Measurements from ENCODE around the gene NETO2.

NETO2 gene

DNA sequence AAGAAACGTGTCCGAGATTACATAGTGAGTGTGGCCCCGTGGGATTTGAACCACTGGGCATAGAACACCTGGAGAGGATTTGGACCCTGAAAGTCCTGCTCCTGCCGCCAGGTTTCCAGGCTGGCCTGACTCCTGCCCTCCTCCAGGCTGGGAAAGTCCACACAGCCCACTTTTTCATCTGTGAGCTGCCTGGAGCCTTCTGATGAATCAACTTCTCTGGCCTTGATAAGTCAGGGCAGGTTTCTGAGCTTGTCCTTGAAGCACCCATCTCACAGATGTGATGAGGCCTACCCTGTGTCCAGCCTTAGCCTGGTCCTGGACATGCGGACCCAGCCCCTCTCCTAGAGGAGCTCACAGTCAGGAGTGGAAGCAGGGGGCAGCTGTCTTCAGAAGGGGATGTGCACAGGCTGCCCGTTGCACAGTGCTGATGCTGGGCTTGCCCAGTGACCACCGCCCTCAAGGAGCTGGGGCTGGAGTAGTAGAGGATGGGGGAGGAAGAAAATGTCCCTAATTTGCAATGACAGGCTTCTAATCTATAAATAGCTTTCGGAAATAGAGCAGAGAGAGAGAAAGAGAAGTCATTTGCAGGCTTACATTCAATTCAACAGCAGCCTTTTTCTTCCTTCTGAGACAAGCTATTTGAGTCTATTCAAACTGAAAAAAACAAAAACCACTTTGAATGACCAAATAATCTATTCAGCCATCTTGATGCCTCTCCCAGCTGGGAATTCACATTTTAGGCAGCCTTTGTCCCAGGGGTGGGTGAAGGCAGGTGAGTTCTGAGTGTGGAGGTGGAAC is 96.8 kb downstream of the NETO2 start:
- TF ChIP-seq ZNF391 (tag by site-specific recombination; IDR thresholded peaks at IDR 0.05; ENCODE audit: borderline replicate concordance, low read depth) (no peak), GLI2 (tag by site-specific recombination; IDR thresholded peaks at IDR 0.05; ENCODE audit: borderline replicate concordance, low read depth) (no peak), ZSCAN5A (tag by site-specific recombination; IDR thresholded peaks at IDR 0.05) (no peak), ZNF133 (tag by site-specific recombination; IDR thresholded peaks at IDR 0.05) (no peak), EGR2 (tag by site-specific recombination; IDR thresholded peaks at IDR 0.05; ENCODE audit: low read depth) (no peak), ZNF433 (tag by site-specific recombination; IDR thresholded peaks at IDR 0.05; ENCODE audit: low read depth) (no peak), ZNF174 (tag by site-specific recombination; IDR thresholded peaks at IDR 0.05) (no peak), ZBTB1 (tag by site-specific recombination; IDR thresholded peaks at IDR 0.05) (no peak), ZNF16 (tag by site-specific recombination; IDR thresholded peaks at IDR 0.05; ENCODE audit: low read depth) (no peak), ZNF354C (tag by site-specific recombination; IDR thresholded peaks at IDR 0.05; ENCODE audit: borderline replicate concordance, low read depth) (no peak), SP2 (tag by site-specific recombination; IDR thresholded peaks at IDR 0.05) (no peak), ZNF658 (tag by site-specific recombination; IDR thresholded peaks at IDR 0.05) (no peak), PRDM1 (tag by site-specific recombination; IDR thresholded peaks at IDR 0.05) (no peak), ZNF837 (tag by site-specific recombination; IDR thresholded peaks at IDR 0.05) (no peak)
- TF ChIP-seq, protein P1, sequence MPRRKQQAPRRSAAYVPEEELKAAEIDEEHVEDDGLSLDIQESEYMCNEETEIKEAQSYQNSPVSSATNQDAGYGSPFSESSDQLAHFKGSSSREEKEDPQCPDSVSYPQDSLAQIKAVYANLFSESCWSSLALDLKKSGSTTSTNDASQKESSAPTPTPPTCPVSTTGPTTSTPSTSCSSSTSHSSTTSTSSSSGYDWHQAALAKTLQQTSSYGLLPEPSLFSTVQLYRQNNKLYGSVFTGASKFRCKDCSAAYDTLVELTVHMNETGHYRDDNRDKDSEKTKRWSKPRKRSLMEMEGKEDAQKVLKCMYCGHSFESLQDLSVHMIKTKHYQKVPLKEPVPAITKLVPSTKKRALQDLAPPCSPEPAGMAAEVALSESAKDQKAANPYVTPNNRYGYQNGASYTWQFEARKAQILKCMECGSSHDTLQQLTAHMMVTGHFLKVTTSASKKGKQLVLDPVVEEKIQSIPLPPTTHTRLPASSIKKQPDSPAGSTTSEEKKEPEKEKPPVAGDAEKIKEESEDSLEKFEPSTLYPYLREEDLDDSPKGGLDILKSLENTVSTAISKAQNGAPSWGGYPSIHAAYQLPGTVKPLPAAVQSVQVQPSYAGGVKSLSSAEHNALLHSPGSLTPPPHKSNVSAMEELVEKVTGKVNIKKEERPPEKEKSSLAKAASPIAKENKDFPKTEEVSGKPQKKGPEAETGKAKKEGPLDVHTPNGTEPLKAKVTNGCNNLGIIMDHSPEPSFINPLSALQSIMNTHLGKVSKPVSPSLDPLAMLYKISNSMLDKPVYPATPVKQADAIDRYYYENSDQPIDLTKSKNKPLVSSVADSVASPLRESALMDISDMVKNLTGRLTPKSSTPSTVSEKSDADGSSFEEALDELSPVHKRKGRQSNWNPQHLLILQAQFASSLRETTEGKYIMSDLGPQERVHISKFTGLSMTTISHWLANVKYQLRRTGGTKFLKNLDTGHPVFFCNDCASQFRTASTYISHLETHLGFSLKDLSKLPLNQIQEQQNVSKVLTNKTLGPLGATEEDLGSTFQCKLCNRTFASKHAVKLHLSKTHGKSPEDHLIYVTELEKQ (tag by site-specific recombination; IDR thresholded peaks at IDR 0.05; ENCODE audit: borderline replicate concordance), result no peak
- Histone ChIP-seq H3K36me3 (ENCODE audit: control insufficient read depth in 2 of 2, insufficient read depth in 1 of 2, low read length in 2 of 2) (no peaks in the 10 kb centered on the region), H3K4me3 (ENCODE audit: low read depth, low read length) (no peak overlapping the region), H3K9me3 (ENCODE audit: control insufficient read depth, insufficient read depth, low read depth, low read length) (no peaks in the 10 kb centered on the region), H3K4me1 (ENCODE audit: control insufficient read depth, insufficient read depth, low read length) (0 out of 2 replicates have a peak, but pooled peaks cover 3% of the 10 kb centered on the region), H3K27ac (ENCODE audit: extremely low read depth, low read depth, low read length) (no peak overlapping the region)
- CTCF ChIA-PET, result interaction anchor here (0.7 to 4.3 kb wide), 4 partner anchors 9 to 1597 kb away, joined by 3 to 20 read pairs (median 4); no protein-coding TSS in a partner anchor
- POLR2A ChIA-PET, result no interaction called here

- POLR2A ChIA-PET, result no interaction called here
- Histone ChIP-seq H3K4me3 (ENCODE audit: low read depth, low read length) (no peak overlapping the region), H3K36me3 (ENCODE audit: control insufficient read depth in 2 of 2, insufficient read depth in 1 of 2, low read length in 2 of 2) (no peaks in the 10 kb centered on the region), H3K27ac (ENCODE audit: extremely low read depth, low read depth, low read length) (no peak overlapping the region), H3K4me1 (ENCODE audit: control insufficient read depth, insufficient read depth, low read length) (0 out of 2 replicates have a peak, but pooled peaks cover 3% of the 10 kb centered on the region), H3K9me3 (ENCODE audit: control insufficient read depth, insufficient read depth, low read depth, low read length) (no peaks in the 10 kb centered on the region)
- no peak for TF ChIP-seq ZFP3 (tag by site-specific recombination; IDR thresholded peaks at IDR 0.05; ENCODE audit: low read depth)
- no peak for TF ChIP-seq ZNF221 (tag by site-specific recombination; IDR thresholded peaks at IDR 0.05; ENCODE audit: borderline replicate concordance)
- no peak for TF ChIP-seq ZNF555 (tag by site-specific recombination; conservative IDR thresholded peaks at IDR 0.05)
- TF ChIP-seq ZSCAN5A (tag by site-specific recombination; IDR thresholded peaks at IDR 0.05), result no peak
- TF ChIP-seq ZNF280D (tag by site-specific recombination; IDR thresholded peaks at IDR 0.05), result no peak
- TF ChIP-seq ZNF473 (tag by site-specific recombination; IDR thresholded peaks at IDR 0.05), result no peak
- no peak for TF ChIP-seq ZNF514 (tag by site-specific recombination; IDR thresholded peaks at IDR 0.05)
- TF ChIP-seq ZNF121 (tag by site-specific recombination; IDR thresholded peaks at IDR 0.05), result no peak
- CTCF ChIA-PET, result no interaction called here
These were observed 98.3 kb downstream of the NETO2 start for GRCh38 chr16:47045459-47045858.
